Thyroid gland (tissue), 4 donors: Measurements from ENCODE around the gene NTN5. TPM values are rescaled to one million over a fixed set of nuclear protein-coding genes. Genes with fewer than 3 reads are reported as not detected.

Experiments
- DNase-seq, 2 donors: peaks; one replicate each; pipeline ENCODE4 v3.0.0-alpha.2; 2019
- H3K27ac ChIP-seq, 3 donors: fragments of 200-600 bp; sonication (generic); 1 replicate in 2 of 3; 2 replicates in 1 of 3; pipeline ENCODE4 v1.5.1; 2016 to 2019; ENCODE audit warnings: mild to moderate bottlenecking in 1 of 3, moderate library complexity in 1 of 3
- H3K27me3 ChIP-seq: fragments of 200-600 bp; sonication (generic); one replicate; pipeline ENCODE4 v1.5.1; 2019
- H3K36me3 ChIP-seq, 2 donors: fragments of 200-600 bp; sonication (generic); one replicate each; pipeline ENCODE4 v1.5.1; 2016 to 2019
- H3K4me1 ChIP-seq, 2 donors: fragments of 200-600 bp; sonication (generic); one replicate each; pipeline ENCODE4 v1.5.1; 2017 to 2019
- H3K4me3 ChIP-seq, 3 donors: fragments of 200-600 bp; sonication (generic); replicated peaks in 1 of 3; 1 replicate in 2 of 3; 2 replicates in 1 of 3; pipeline ENCODE4 v1.5.1; 2016; ENCODE audit warnings: mild to moderate bottlenecking in 1 of 3
- H3K9me3 ChIP-seq: fragments of 200-600 bp; sonication (generic); one replicate; pipeline ENCODE4 v1.5.1; 2017
- CTCF ChIP-seq, 6 experiments: fragments of 200-600 bp in 3 of 6; fragments of 450-650 bp in 3 of 6; sonication (generic) in 3 of 6; IDR thresholded peaks; one replicate each; pipeline ENCODE4 v1.5.1; 2016 to 2019; ENCODE audit warnings: antibody characterized with exemption in 6 of 6, mild to moderate bottlenecking in 2 of 6, inconsistent platforms in 1 of 6, moderate library complexity in 1 of 6
- POLR2A ChIP-seq, 2 donors: fragments of 450-650 bp; IDR thresholded peaks; one replicate each; pipeline ENCODE4 v1.6.1; 2017; ENCODE audit warnings: antibody characterized with exemption in 2 of 2, mild to moderate bottlenecking in 2 of 2, moderate library complexity in 1 of 2
- WGBS, 2 donors: methylation state at CpG; one replicate each; pipeline ENCODE4 v1.1.5; 2017; 5-methylcytosine and 5-hydroxymethylcytosine counted together
- intact Hi-C: fragments of 100-400 bp; cut with DNase I; formaldehyde crosslinking; loops from one replicate; pipeline ENCODE4 v1.15.1; 2023
- total RNA-seq, 4 donors: library from RNA; depleted of rRNA; stranded (reverse); fragments of >200 nt; gene quantifications; one replicate each; pipeline ENCODE4 v1.2.3, GENCODE V29; 2016

The NTN5 gene
- total RNA-seq, 4 donors from 2014 or later = 0.45 to 1.2 (median 0.78) TPM; not detected in 1

GRCh38 chr19:48615231-48616040 is 57.4 kb downstream of the NTN5 start:
- H3K27me3 ChIP-seq = no peaks in the 10 kb centered on the region
- peaks cover 15 to 27% of the 10 kb centered on the region in 2 donors for H3K4me1 ChIP-seq
- H3K9me3 ChIP-seq = no peaks in the 10 kb centered on the region
- WGBS, 2 donors = 74 to 81% methylated on average over 18 to 19 of the region's 19 CpGs
- peaks cover 25 to 26% of the 10 kb centered on the region in 2 donors for H3K36me3 ChIP-seq
- TF ChIP-seq CTCF (IDR thresholded peaks at IDR 0.05) = no peak
- TF ChIP-seq POLR2A (IDR thresholded peaks at IDR 0.05) = no peak
- no peak overlapping the region for H3K4me3 ChIP-seq
- intact Hi-C loops = no loop called here
- DNase-seq = no peak
- H3K27ac ChIP-seq = no peak overlapping the region

GRCh38 chr19:48614436-48615230 is 58.2 kb downstream of the NTN5 start, which contains the start of gene FAM83E:
Gene FAM83E, minus strand, starts transcription at chr19:48615076. Its CDS starts 1,704 bp downstream, at chr19:48613372.
- H3K4me3 ChIP-seq = no peak within 1 kb of the TSS
- 66 to 72% methylated on average over 21 to 24 of the region's 31 CpGs for WGBS, 2 donors
- peaks cover 25 to 26% of the 10 kb centered on the region in 2 donors for H3K36me3 ChIP-seq
- H3K27ac ChIP-seq = no peak within 1 kb of the TSS
- intact Hi-C loops = no loop called here
- H3K4me1 ChIP-seq = peaks cover 10 to 20% of the 10 kb centered on the region in 2 donors
- no peaks in the 10 kb centered on the region for H3K27me3 ChIP-seq
- TF ChIP-seq POLR2A (IDR thresholded peaks at IDR 0.05) (no peak), CTCF (IDR thresholded peaks at IDR 0.05) (no peak)
- DNase-seq = no peak
- no peaks in the 10 kb centered on the region for H3K9me3 ChIP-seq

GRCh38 chr19:48613852-48614435 is 58.9 kb downstream of the NTN5 start:
- TF ChIP-seq POLR2A (IDR thresholded peaks at IDR 0.05) (no peak), CTCF (IDR thresholded peaks at IDR 0.05) (no peak)
- no peaks in the 10 kb centered on the region for H3K9me3 ChIP-seq
- no peak overlapping the region for H3K27ac ChIP-seq
- DNase-seq = no peak
- peaks cover 25 to 26% of the 10 kb centered on the region in 2 donors for H3K36me3 ChIP-seq
- WGBS, 2 donors = 67 to 79% methylated on average over 13 of the region's 13 CpGs
- intact Hi-C loops = no loop called here
- no peaks in the 10 kb centered on the region for H3K27me3 ChIP-seq
- peaks cover 9 to 20% of the 10 kb centered on the region in 2 donors for H3K4me1 ChIP-seq
- no peak overlapping the region for H3K4me3 ChIP-seq

GRCh38 chr19:48613024-48613851 is 59.6 kb downstream of the NTN5 start:
- H3K4me3 ChIP-seq = no peak overlapping the region
- 84 to 92% methylated on average over 12 to 17 of the region's 39 CpGs for WGBS, 2 donors
- H3K27me3 ChIP-seq = no peaks in the 10 kb centered on the region
- TF ChIP-seq CTCF (IDR thresholded peaks at IDR 0.05) (no peak), POLR2A (IDR thresholded peaks at IDR 0.05) (no peak)
- H3K9me3 ChIP-seq = no peaks in the 10 kb centered on the region
- peaks cover 25 to 26% of the 10 kb centered on the region in 2 donors for H3K36me3 ChIP-seq
- H3K4me1 ChIP-seq = peaks cover 9 to 19% of the 10 kb centered on the region in 2 donors
- no peak for DNase-seq
- no peak overlapping the region for H3K27ac ChIP-seq
- intact Hi-C loops = no loop called here
